ENCODE data around the gene KCNIP4.
A peak's percentile ranks its signal among the peaks of the same experiment; 100 is the strongest.

The KCNIP4 gene

GRCh38 chr4:21554066-21554465 is 394.5 kb downstream of the KCNIP4 start:
- H3K4me3 ChIP-seq (ENCODE audit: low read depth, low read length), result no peak overlapping the region
- TF ChIP-seq CTCF (conservative IDR thresholded peaks at IDR 0.05; ENCODE audit: low read depth, low read length), result no peak
- DNase-seq (ENCODE audit: low read depth), result no peak

GRCh38 chr4:21552455-21552854 is 396.1 kb downstream of the KCNIP4 start:
- no peak overlapping the region for H3K4me3 ChIP-seq (ENCODE audit: low read depth, low read length)
- no peak for TF ChIP-seq CTCF (conservative IDR thresholded peaks at IDR 0.05; ENCODE audit: low read depth, low read length)
- DNase-seq (ENCODE audit: low read depth), result peak; percentile 4

GRCh38 chr4:21544955-21545354 is 403.6 kb downstream of the KCNIP4 start:
- DNase-seq (ENCODE audit: low read depth), result no peak
- no peak for TF ChIP-seq CTCF (conservative IDR thresholded peaks at IDR 0.05; ENCODE audit: low read depth, low read length)
- no peak overlapping the region for H3K4me3 ChIP-seq (ENCODE audit: low read depth, low read length)

GRCh38 chr4:21544415-21544814 is 404.2 kb downstream of the KCNIP4 start:
- TF ChIP-seq CTCF (conservative IDR thresholded peaks at IDR 0.05; ENCODE audit: low read depth, low read length), result no peak
- DNase-seq (ENCODE audit: low read depth), result peak; percentile 1

GRCh38 chr4:21543514-21543913 is 405.1 kb downstream of the KCNIP4 start:
- H3K4me3 ChIP-seq (ENCODE audit: low read depth, low read length), result no peak overlapping the region
- no peak for DNase-seq (ENCODE audit: low read depth)
- TF ChIP-seq CTCF (conservative IDR thresholded peaks at IDR 0.05; ENCODE audit: low read depth, low read length), result no peak

More at GRCh38 chr4:21544415-21544814, 404.2 kb downstream of the KCNIP4 start:
- no peak overlapping the region for H3K4me3 ChIP-seq (ENCODE audit: low read depth, low read length)

GRCh38 chr4:21535898-21536297 is 412.7 kb downstream of the KCNIP4 start:
- TF ChIP-seq CTCF (conservative IDR thresholded peaks at IDR 0.05; ENCODE audit: low read depth, low read length), result no peak
- no peak overlapping the region for H3K4me3 ChIP-seq (ENCODE audit: low read depth, low read length)
- DNase-seq (ENCODE audit: low read depth), result peak; percentile 39

- no peak for DNase-seq (ENCODE audit: low read depth)
- no peak for TF ChIP-seq CTCF (conservative IDR thresholded peaks at IDR 0.05; ENCODE audit: low read depth, low read length)
- H3K4me3 ChIP-seq (ENCODE audit: low read depth, low read length), result no peak overlapping the region
These were observed 417.5 kb downstream of the KCNIP4 start for GRCh38 chr4:21531048-21531447.

All from choroid plexus epithelial cell (primary cell).